HG03066 (cell line): ENCODE results near the gene SYT9.
"Not testable (repeated sequence)": the region's sequence is repeated elsewhere in the genome, so short reads cannot be mapped to it uniquely, and the experiment has no call there.

Experiments used
- ATAC-seq: cut with Tn5 transposase; IDR thresholded peaks from one replicate; pipeline ENCODE4 v1.9.1; 2021; ENCODE audit warnings: low read depth; ENCODE audit not compliant: unreplicated experiment

The SYT9 gene

GRCh38 chr11:7499081-7499480, 247.4 kb downstream of the SYT9 start:
- ATAC-seq, result no peak

GRCh38 chr11:7500251-7500650, 248.5 kb downstream of the SYT9 start:
- ATAC-seq, result no peak

- no peak for ATAC-seq
Observed at GRCh38 chr11:7501251-7501650, 249.5 kb downstream of the SYT9 start.

GRCh38 chr11:7501894-7502293, 250.2 kb downstream of the SYT9 start:
- peak; percentile 59 for ATAC-seq

GRCh38 chr11:7506243-7506642, 254.5 kb downstream of the SYT9 start:
- no peak for ATAC-seq

- no peak for ATAC-seq
Observed at GRCh38 chr11:7508087-7508486, 256.4 kb downstream of the SYT9 start.

GRCh38 chr11:7509966-7510365, 258.3 kb downstream of the SYT9 start:
- no peak for ATAC-seq

GRCh38 chr11:7511401-7511800, 259.7 kb downstream of the SYT9 start:
- no peak for ATAC-seq

GRCh38 chr11:7512525-7513233, 261.0 kb downstream of the SYT9 start:
- peak; percentile 73 for ATAC-seq

GRCh38 chr11:7513234-7514098, 261.8 kb downstream of the SYT9 start, which contains the start of gene PPFIBP2:
Gene PPFIBP2, plus strand, starts transcription at chr11:7513999. Its CDS starts 35,477 bp downstream, at chr11:7549476.
- ATAC-seq, result peak; percentile 64

- ATAC-seq, result peak; percentile 5
Observed at GRCh38 chr11:7514099-7514591, 262.4 kb downstream of the SYT9 start.

- ATAC-seq, result no peak
Observed at GRCh38 chr11:7515447-7515886, 263.8 kb downstream of the SYT9 start.

GRCh38 chr11:7516475-7516874, 264.8 kb downstream of the SYT9 start:
- ATAC-seq, result no peak

GRCh38 chr11:7517743-7518142, 266.0 kb downstream of the SYT9 start:
- not testable (repeated sequence) for ATAC-seq
